Activated T-cell treated with anti-CD3 and anti-CD28 coated beads, Interleukin-2, amount 50 U/mL, for 4 hours (primary cell): ENCODE results near the gene C9orf57. TPM values are rescaled to one million over a fixed set of nuclear protein-coding genes. Genes with fewer than 3 reads are reported as not detected.

Experiments used
- total RNA-seq, 3 donors: library from RNA; stranded (reverse); gene quantifications; one replicate each; pipeline ENCODE4 v1.2.1, GENCODE V29; 2021

C9orf57 gene
- total RNA-seq, 3 donors from 2014 or later: not detected

Other genes with a start within 250 kb of the C9orf57 start
- gene ABHD17B, start 149.4 kb downstream of the C9orf57 start, total RNA-seq: 10 to 100 TPM; 15.5 to 16.4 (median 15.7) TPM
- 10 to 100 TPM in 1 of 3 donors, 1 to 10 TPM in 2; 9.0 to 11.4 (median 9.1) TPM for gene C9orf85, start 149.0 kb downstream of the C9orf57 start, total RNA-seq
- gene GDA, start 88.8 kb upstream of the C9orf57 start, total RNA-seq: under 1 TPM in 2 of 3 donors, not detected in 1; 0.10 to 0.22 TPM